Right cardiac atrium (tissue), 5 donors: ENCODE measurements around the gene DYNLT2. TPM values are rescaled to one million over a fixed set of nuclear protein-coding genes. Genes with fewer than 3 reads are reported as not detected.
"Not testable (repeated sequence)": the region's sequence is repeated elsewhere in the genome, so short reads cannot be mapped to it uniquely, and the experiment has no call there.

Source experiments
- ATAC-seq, 2 donors: fragments of 200-7000 bp; cut with Tn5 transposase; one replicate each; pipeline versions ENCODE4 v1.8.0 to v1.9.1; 2020; ENCODE audit warnings: moderate library complexity in 2 of 2, mild to moderate bottlenecking in 1 of 2
- DNase-seq, 3 donors: peaks; one replicate each; pipeline ENCODE4 v3.0.0-alpha.2; 2020
- H3K27ac ChIP-seq: one replicate; pipeline ENCODE4 v1.5.1; 2013; ENCODE audit warnings: mild to moderate bottlenecking, low read length, control low read depth, moderate library complexity
- H3K27me3 ChIP-seq: one replicate; pipeline ENCODE4 v1.6.1; 2013; ENCODE audit not compliant: control insufficient read depth, insufficient read depth
- H3K4me1 ChIP-seq: one replicate; pipeline ENCODE4 v1.6.1; 2013; ENCODE audit warnings: low read length; ENCODE audit not compliant: control insufficient read depth, insufficient read depth
- H3K4me3 ChIP-seq: one replicate; pipeline ENCODE4 v1.5.1; 2013; ENCODE audit warnings: low read length, control low read depth
- H3K9me3 ChIP-seq: one replicate; pipeline ENCODE4 v1.6.1; 2013; ENCODE audit warnings: low read length; ENCODE audit not compliant: control insufficient read depth
- WGBS: extraction: QIAGEN DNeasy Blood & Tissue Kit; methylation state at CpG from one replicate; pipeline ENCODE4 v1.1.7; 2013; 5-methylcytosine and 5-hydroxymethylcytosine counted together
- intact Hi-C, 4 donors: fragments of 100-400 bp; cut with DNase I; formaldehyde crosslinking; loops; one replicate each; pipeline versions ENCODE4 v1.11.0 to v1.14.0; 2022 to 2023
- polyA plus RNA-seq: library from polyadenylated mRNA; stranded (reverse); fragments of 200-250 nt; gene quantifications from one replicate; pipeline ENCODE4 v1.2.3, GENCODE V29; 2013
- total RNA-seq, 4 donors: library from RNA; stranded (reverse); fragmentation: NEBNext Ultra II Directional; extraction: Animal tissue kit (Norgen Biotek cat#: 25700); gene quantifications; one replicate each; pipeline ENCODE4 v1.2.1, GENCODE V29; 2021
- donor health status: healthy with polysubstance abuse.
- donor health status: DM: no; HTN: yes; CAD: no.
- donor health status: DM: no; HTN: no; CAD: no.
- donor health status: DM: no; HTN: yes; CAD: no; lungs with severe emphysema.
- donor health status: DM: yes; HTN: yes; CAD: no.

DYNLT2 gene
- total and polyA plus RNA-seq, 5 donors: 0.77 to 1.2 (median 1.0) TPM

- ATAC-seq: no peak
- no peak overlapping the region for H3K27ac ChIP-seq
- H3K9me3 ChIP-seq: no peaks in the 10 kb centered on the region
- WGBS: 93% methylated on average over 2 of the region's 2 CpGs
- intact Hi-C loops: no loop called here
- no peak for DNase-seq
- H3K4me1 ChIP-seq: no peaks in the 10 kb centered on the region
- no peaks in the 10 kb centered on the region for H3K27me3 ChIP-seq
- H3K4me3 ChIP-seq: no peak overlapping the region
Observed at GRCh38 chr6:169714178-169714577, 37.2 kb downstream of the DYNLT2 start.

GRCh38 chr6:169710009-169710408, 41.4 kb downstream of the DYNLT2 start:
- no peaks in the 10 kb centered on the region for H3K4me1 ChIP-seq
- no peak overlapping the region for H3K4me3 ChIP-seq
- H3K9me3 ChIP-seq: no peaks in the 10 kb centered on the region
- H3K27ac ChIP-seq: no peak overlapping the region
- no peak for DNase-seq
- ATAC-seq: no peak
- 80% methylated on average over 3 of the region's 3 CpGs for WGBS
- no peaks in the 10 kb centered on the region for H3K27me3 ChIP-seq
- intact Hi-C loops: no loop called here

DNA sequence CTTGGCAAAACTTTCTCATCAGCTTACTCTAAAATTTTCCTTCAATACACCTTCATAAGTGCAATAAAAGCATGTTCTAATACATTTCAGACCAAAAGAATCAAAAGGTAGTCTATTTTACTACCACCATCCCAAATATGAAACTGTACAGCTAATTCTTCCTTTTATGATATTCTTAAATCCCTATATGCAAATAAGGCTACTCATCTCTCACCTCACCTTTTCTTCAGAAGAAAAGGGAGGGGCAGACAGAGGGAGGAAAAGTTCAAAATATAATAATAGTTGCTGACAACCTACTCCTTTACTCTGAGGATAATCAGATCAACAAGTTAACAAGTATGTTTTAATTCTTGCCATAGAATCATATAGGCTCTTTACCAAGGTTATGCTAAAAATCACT, 42.1 kb downstream of the DYNLT2 start:
- Histone ChIP-seq H3K27me3 (no peaks in the 10 kb centered on the region), H3K4me1 (no peaks in the 10 kb centered on the region), H3K9me3 (no peaks in the 10 kb centered on the region), H3K4me3 (no peak overlapping the region), H3K27ac (no peak overlapping the region)
- DNase-seq (no peak), ATAC-seq (no peak)
- intact Hi-C loops: no loop called here

DNA sequence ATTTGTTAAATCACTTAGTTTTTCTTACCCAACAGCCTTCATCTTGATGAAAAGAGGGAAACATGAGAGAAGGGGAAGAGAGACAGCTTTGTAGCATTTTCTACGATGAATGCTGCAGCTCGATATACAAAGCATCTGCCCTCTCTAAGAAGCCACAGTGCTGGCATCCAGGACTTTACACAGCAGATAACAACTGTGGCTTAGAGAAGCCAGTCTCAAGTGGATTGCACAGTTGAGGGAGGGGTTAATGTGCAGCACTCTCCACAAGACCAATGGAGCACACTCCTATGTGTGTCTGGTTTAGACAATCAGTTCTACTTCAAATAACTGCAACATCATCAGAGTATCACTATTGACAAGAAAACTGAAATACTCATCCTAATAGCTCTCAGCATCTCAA, 43.6 kb downstream of the DYNLT2 start:
- WGBS: 81% methylated on average over 2 of the region's 2 CpGs
- H3K4me3 ChIP-seq: no peak overlapping the region
- H3K4me1 ChIP-seq: no peaks in the 10 kb centered on the region
- intact Hi-C loops: no loop called here
- DNase-seq (no peak), ATAC-seq (peak in 1 of 2 donors; percentile 55)
- H3K9me3 ChIP-seq: no peaks in the 10 kb centered on the region
- H3K27ac ChIP-seq: no peak overlapping the region
- no peaks in the 10 kb centered on the region for H3K27me3 ChIP-seq

GRCh38 chr6:169702840-169703246, 48.5 kb downstream of the DYNLT2 start:
- no peak for ATAC-seq
- 5% methylated on average over 22 of the region's 22 CpGs for WGBS
- peaks cover 3% of the 10 kb centered on the region for H3K4me1 ChIP-seq
- no peaks in the 10 kb centered on the region for H3K9me3 ChIP-seq
- H3K4me3 ChIP-seq: peak overlapping the region; percentile 65
- intact Hi-C loops: no loop called here
- H3K27ac ChIP-seq: peak overlapping the region; percentile 78
- no peak for DNase-seq
- no peaks in the 10 kb centered on the region for H3K27me3 ChIP-seq

GRCh38 chr6:169701954-169702839, 49.2 kb downstream of the DYNLT2 start, which contains the start of the genes C6orf120 and WDR27:
TSS of gene C6orf120 (plus strand) at chr6:169702126. CDS start at chr6:169702460, 334 bp downstream.
TSS of gene WDR27 (minus strand) at chr6:169702029. CDS start at chr6:169689005, 13,024 bp downstream.
- under 1% methylated on average over 92 of the region's 92 CpGs for WGBS
- Histone ChIP-seq H3K9me3 (no peaks in the 10 kb centered on the region), H3K4me3 (peak within 1 kb of the TSS; percentile 65), H3K4me1 (peaks cover 3% of the 10 kb centered on the region), H3K27ac (peak within 1 kb of the TSS; percentile 78), H3K27me3 (no peaks in the 10 kb centered on the region)
- peak; percentile 98 to 99 for ATAC-seq
- intact Hi-C loops: no loop called here
- DNase-seq: peak; percentile 98 to 99 (median 99)

GRCh38 chr6:169701311-169701953, 49.9 kb downstream of the DYNLT2 start:
- peak overlapping the region; percentile 66 for H3K27ac ChIP-seq
- H3K4me1 ChIP-seq: peaks cover 3% of the 10 kb centered on the region
- intact Hi-C loops: no loop called here
- no peak for DNase-seq
- H3K9me3 ChIP-seq: no peaks in the 10 kb centered on the region
- WGBS: under 1% methylated on average over 54 of the region's 54 CpGs
- no peaks in the 10 kb centered on the region for H3K27me3 ChIP-seq
- H3K4me3 ChIP-seq: peak overlapping the region; percentile 65
- ATAC-seq: peak; percentile 1 to 12

DNA sequence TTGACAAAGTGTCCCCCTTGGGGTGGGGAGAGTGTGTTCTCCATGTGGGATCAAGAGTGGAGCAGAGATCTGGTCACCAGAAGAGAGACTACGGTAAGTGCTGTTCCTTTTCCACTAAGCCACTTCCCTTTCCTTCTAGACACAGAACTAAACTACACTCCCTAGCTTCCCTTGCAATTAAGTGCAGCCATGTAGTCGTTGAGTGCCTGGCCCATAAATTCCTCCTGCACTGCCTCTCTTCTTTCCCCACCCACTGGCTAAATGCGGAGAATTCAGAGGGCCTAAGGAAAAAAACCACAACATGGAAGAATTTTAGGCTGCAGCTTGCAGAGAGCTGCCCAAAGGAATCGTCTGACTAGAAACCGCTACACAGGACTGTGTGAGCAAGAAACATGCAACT, 51.1 kb downstream of the DYNLT2 start:
- Histone ChIP-seq H3K9me3 (no peaks in the 10 kb centered on the region), H3K4me1 (peaks cover 3% of the 10 kb centered on the region), H3K27ac (no peak overlapping the region), H3K4me3 (no peak overlapping the region), H3K27me3 (no peaks in the 10 kb centered on the region)
- 54% methylated on average over 5 of the region's 5 CpGs for WGBS
- intact Hi-C loops: no loop called here
- ATAC-seq (no peak), DNase-seq (no peak)

- H3K4me1 ChIP-seq, ATAC-seq, H3K9me3 ChIP-seq, intact Hi-C loops, H3K27ac ChIP-seq, H3K4me3 ChIP-seq, H3K27me3 ChIP-seq: not testable (repeated sequence)
- peak in 1 of 3 donors; percentile 62 for DNase-seq
- WGBS: 79% methylated on average over 10 of the region's 10 CpGs
Observed at GRCh38 chr6:169697115-169697514, 54.3 kb downstream of the DYNLT2 start.

GRCh38 chr6:169695131-169695530, 56.2 kb downstream of the DYNLT2 start:
- Histone ChIP-seq H3K9me3 (no peaks in the 10 kb centered on the region), H3K27ac (no peak overlapping the region), H3K4me1 (no peaks in the 10 kb centered on the region), H3K4me3 (no peak overlapping the region), H3K27me3 (no peaks in the 10 kb centered on the region)
- 93% methylated on average over 5 of the region's 5 CpGs for WGBS
- ATAC-seq (no peak), DNase-seq (no peak)
- intact Hi-C loops: no loop called here

- H3K27ac ChIP-seq: no peak overlapping the region
- intact Hi-C loops: no loop called here
- 97% methylated on average over 3 of the region's 3 CpGs for WGBS
- no peaks in the 10 kb centered on the region for H3K9me3 ChIP-seq
- no peak for ATAC-seq
- H3K27me3 ChIP-seq: no peaks in the 10 kb centered on the region
- no peak for DNase-seq
- H3K4me1 ChIP-seq: no peaks in the 10 kb centered on the region
- no peak overlapping the region for H3K4me3 ChIP-seq
Observed at GRCh38 chr6:169692516-169692915, 58.9 kb downstream of the DYNLT2 start.
